GM18951 (cell line): Measurements from ENCODE around the gene MYO19.

Experiments
- POLR2A ChIP-seq: IDR thresholded peaks from 4 replicates; pipeline ENCODE4 v1.6.1; 2011; ENCODE audit warnings: mild to moderate bottlenecking; ENCODE audit not compliant: insufficient read length, insufficient read depth; ENCODE audit errors: extremely low read depth
- in situ Hi-C: fragments of 300-500 bp; cut with MboI; formaldehyde crosslinking; loops from one replicate; pipeline ENCODE4 v1.12.0; 2022; ENCODE audit warnings: low sequenced_read_pairs, mixed read lengths, inconsistent platforms; ENCODE audit not compliant: unreplicated experiment

Gene MYO19

GRCh38 chr17:36501963-36502362 lies 32.7 kb downstream of the MYO19 start:
- in situ Hi-C loops, result no loop called here
- TF ChIP-seq POLR2A, result no peak

- no peak for TF ChIP-seq POLR2A
- in situ Hi-C loops, result no loop called here
These were observed 33.3 kb downstream of the MYO19 start for GRCh38 chr17:36501351-36501750.

GRCh38 chr17:36500745-36501225 lies 33.9 kb downstream of the MYO19 start:
- in situ Hi-C loops, result no loop called here
- TF ChIP-seq POLR2A, result no peak

- no peak for TF ChIP-seq POLR2A
- in situ Hi-C loops, result loop anchor here (25.0 kb wide), 2 partner anchors 286 to 536 kb away; partner anchors contain the start of gene CCL4L2
These were observed 35.9 kb downstream of the MYO19 start for GRCh38 chr17:36498560-36499300.

- in situ Hi-C loops, result loop anchor here (25.0 kb wide), 2 partner anchors 286 to 536 kb away; partner anchors contain the start of gene CCL4L2
These were observed 36.5 kb downstream of the MYO19 start for GRCh38 chr17:36498155-36498554.

GRCh38 chr17:36496018-36496789 lies 38.5 kb downstream of the MYO19 start:
- in situ Hi-C loops, result loop anchor here (25.0 kb wide), 2 partner anchors 284 to 534 kb away; partner anchors contain the start of gene CCL4L2

More at GRCh38 chr17:36498155-36498554, 36.5 kb downstream of the MYO19 start:
- TF ChIP-seq POLR2A, result no peak

GRCh38 chr17:36495076-36495578 lies 39.5 kb downstream of the MYO19 start:
- in situ Hi-C loops, result loop anchor here (25.0 kb wide), 2 partner anchors 283 to 533 kb away; partner anchors contain the start of gene CCL4L2
- TF ChIP-seq POLR2A, result no peak

More at GRCh38 chr17:36496018-36496789, 38.5 kb downstream of the MYO19 start:
- TF ChIP-seq POLR2A, result no peak

- no peak for TF ChIP-seq POLR2A
- in situ Hi-C loops, result loop anchor here (25.0 kb wide), 2 partner anchors 282 to 532 kb away; partner anchors contain the start of gene CCL4L2
These were observed 40.0 kb downstream of the MYO19 start for GRCh38 chr17:36494674-36495073.

- in situ Hi-C loops, result loop anchor here (25.0 kb wide), 2 partner anchors 282 to 532 kb away; partner anchors contain the start of gene CCL4L2
- no peak for TF ChIP-seq POLR2A
These were observed 40.7 kb downstream of the MYO19 start for GRCh38 chr17:36493956-36494355.

- peak; percentile 86 for TF ChIP-seq POLR2A
- in situ Hi-C loops, result loop anchor here (25.0 kb wide), 2 partner anchors 274 to 524 kb away; partner anchors contain the start of gene CCL4L2
These were observed 48.2 kb downstream of the MYO19 start, which contains the start of gene ZNHIT3 for GRCh38 chr17:36486204-36487194. Gene ZNHIT3, plus strand, starts transcription at chr17:36486681. Its CDS starts 19 bp downstream, at chr17:36486700.

- in situ Hi-C loops, result loop anchor here (25.0 kb wide), 2 partner anchors 274 to 524 kb away; partner anchors contain the start of gene CCL4L2
- TF ChIP-seq POLR2A, result no peak
These were observed 48.9 kb downstream of the MYO19 start for GRCh38 chr17:36485805-36486203.
